DMS 273 (cell line): ENCODE results near the gene ACSM3.
"Not testable (repeated sequence)": the region's sequence is repeated elsewhere in the genome, so short reads cannot be mapped to it uniquely, and the experiment has no call there.

ENCODE experiments used
- DNase-seq: peaks from one replicate; lab custom pipeline; 2025; ENCODE audit not compliant: unreplicated experiment; lab: John Stamatoyannopoulos, UW

Gene ACSM3

DNA sequence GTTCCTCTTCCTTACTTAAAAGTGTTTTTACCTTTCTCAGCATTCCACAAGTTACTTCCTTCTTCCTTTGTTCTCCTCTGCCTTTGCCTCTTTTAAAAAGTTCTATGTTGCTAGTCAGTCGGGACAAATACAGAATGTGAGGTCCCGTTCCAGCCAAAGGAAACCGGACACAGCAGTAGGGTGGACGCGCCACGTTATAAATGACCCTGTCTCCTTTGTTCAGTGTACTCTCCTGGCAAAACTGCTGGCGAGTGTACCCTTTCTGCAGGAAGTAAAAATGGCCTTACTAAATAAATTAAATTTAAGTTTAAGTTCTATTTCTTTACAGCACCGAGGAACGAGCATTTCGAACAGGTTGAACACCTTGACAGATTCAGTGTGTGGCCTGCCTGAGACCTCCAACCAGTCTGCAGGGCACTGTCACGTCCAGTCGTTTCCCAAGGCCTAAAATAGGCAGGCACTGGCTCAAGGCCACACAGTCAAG lies 41.9 kb downstream of the ACSM3 start:
- DNase-seq: not testable (repeated sequence)

DNA sequence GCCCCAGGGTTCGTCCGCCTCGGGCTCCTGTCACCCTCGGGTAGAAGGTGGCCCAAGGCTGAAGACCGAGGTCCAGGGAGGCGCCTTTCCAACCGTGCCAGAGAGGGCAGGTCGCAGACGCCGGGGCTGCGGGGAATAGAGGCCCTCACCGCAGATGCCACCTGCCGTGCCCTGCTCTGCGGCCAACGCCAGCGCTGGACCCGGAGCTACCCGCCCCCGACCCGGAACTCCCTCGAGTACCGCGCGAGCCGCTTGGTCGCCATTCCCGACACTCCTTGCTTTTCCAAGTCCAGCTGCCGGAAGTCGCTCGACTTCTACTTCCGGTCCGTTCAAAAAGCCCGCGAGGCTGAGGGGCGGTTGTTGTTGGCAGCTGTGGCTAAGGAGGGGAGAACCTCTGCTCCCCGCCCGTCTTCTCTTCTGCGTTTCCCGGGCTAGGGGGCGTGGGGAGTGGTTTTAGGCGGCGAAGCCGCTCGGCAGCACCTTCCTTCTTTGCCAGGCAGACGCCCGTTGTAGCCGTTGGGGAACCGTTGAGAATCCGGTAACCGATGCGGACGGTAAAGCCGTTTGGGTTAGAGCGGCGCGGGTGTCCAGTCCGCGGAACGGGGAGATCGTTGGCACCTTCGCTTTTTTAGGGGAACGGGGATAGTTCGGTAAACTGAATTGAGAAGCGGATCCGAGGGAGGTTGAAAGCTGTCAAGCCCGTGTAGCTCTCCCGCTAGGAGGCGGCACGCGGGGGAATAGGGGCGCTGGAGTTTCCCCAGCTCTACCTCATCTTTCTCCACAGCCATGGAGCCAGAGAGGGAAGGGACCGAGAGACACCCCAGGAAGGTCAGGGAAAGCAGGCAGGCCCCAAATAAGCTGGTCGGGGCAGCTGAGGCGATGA lies 42.6 kb downstream of the ACSM3 start, which contains the start of the genes ERI2 and REXO5:
TSS of gene ERI2 (minus strand) at position 305 of the 883 bp plus-strand sequence. CDS start at position 263, 42 bp downstream.
TSS of gene REXO5 (plus strand) at position 360 of the 883 bp plus-strand sequence. CDS start at position 787, 427 bp downstream.
- peak; percentile 98 for DNase-seq

DNA sequence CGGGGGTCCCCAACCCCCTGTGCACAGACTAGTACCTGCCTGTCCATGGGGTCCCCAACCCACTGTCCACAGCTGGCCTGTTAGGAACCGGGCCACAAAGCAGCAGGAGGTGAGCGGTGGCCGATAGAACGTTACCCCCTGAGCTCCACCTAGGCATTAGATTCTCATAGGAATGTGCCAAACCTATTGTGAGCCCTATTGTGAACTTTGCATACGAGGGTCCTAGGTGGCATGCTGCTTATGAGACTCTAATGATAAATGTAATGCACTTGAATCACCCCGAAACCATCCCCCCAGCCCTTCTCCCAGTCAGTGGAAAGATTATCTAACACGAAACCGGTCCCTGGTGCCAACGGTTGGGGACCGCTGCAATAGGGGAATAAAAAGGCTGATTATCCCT lies 44.0 kb downstream of the ACSM3 start:
- DNase-seq: no peak

DNA sequence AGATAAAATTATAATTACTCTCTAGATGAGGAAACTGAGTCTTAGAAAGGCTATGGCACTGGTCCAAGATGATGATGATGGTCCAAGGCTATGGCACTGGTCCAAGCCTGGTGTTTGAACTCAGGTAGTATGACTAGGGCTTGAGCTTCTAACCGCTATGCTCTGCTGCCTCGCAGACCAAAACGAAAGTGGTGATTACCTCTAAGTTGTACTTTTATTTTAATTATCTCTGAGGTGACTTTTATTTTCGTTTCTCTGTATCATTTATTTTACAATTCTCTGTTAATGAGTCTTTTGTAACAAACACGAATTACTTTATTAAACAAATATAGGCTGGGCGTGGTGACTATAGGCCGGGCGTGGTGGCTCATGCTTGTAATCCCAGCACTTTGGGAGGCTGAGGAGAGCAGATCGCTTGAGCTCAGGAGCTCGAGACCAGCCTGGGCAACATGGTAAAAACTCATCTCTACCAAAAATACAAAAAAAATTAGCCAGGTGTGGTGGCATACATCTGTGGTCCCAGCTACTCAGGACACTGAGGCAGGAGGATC lies 48.1 kb downstream of the ACSM3 start:
- DNase-seq: no peak

DNA sequence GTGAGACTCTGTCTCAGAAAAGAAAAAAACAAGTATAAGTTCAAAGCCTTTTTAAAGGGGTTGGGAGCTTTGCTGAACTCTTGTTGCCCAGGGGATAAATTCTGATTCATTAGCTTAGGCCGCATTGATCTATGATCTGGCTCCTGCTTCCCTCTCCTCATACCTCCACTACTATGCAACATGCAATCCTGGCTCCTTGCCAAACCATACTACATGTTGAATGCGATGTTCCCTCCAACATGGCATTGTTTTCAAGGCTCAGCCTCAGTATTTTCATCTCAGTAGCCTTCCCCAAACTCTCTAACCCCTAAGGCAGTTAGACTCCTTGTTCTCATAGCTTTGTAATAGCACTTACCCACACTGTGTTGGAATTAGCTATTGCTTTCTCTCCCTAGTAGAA lies 48.7 kb downstream of the ACSM3 start:
- peak; percentile 4 for DNase-seq

DNA sequence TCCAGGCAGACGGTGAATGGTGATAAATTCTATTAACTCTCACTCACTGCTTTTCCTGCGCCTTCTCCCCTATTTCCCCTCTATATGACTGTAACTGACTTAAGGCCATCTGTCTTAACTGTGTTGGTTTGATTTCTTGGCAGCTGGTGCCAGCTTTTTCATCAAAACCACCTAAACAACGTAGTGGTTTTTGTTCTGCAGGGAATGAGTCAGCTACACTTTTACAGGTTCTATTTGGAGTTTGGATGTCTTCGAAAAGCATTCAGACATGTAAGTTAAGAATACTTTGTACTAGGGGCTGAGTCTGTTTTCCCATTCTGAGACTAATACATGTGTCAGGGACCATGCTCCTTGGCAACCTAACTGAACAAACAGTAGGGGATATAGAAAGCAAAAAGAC lies 51.0 kb downstream of the ACSM3 start:
- DNase-seq: peak; percentile 65

DNA sequence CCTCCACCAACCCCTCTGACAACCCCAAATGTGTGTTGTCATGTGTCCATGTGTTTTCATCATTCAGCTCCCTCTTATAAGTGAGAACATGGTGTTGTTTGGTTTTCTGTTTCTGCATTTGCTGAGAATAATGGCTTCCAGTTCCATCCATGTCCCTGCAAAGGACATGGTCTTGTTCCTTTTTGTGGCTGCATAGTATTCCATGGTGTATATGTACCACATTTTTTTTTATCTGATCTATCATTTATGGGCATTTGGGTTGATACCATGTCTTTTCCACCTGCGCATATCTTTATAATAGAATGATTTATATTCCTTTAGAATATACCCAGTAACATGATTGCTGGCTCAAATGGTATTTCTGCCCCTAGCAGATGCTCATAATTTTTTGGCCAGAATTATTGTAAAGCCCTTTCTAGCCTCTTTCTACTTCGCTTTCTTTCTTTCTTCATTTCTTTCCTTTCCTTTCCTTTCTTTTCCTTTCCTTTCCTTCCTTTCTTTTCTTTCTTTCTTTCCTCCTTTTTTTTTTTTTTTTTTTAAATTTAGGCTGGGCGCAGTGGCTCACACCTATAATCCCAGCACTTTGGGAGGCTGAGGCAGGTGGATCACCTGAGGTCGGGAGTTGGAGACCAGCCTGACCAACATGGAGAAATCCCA lies 55.2 kb downstream of the ACSM3 start:
- no peak for DNase-seq

DNA sequence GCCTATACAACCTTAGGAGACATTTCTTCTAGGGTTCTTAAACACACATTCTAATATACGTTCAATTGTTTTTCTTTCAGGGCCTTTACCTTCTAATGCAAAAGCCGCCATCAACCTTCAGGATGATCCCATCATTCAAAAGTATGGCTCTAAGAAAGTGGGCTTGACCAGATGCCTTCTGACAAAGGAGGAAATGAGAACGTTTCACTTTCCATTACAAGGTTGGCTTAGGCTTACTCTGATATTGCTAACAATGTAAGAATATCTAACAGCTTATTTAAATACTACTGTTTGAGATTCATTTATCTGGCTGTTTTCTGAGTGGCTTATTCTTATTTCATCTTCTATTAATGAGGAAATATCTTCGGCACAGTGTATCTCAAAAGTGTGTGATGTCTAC lies 57.9 kb downstream of the ACSM3 start:
- no peak for DNase-seq

DNA sequence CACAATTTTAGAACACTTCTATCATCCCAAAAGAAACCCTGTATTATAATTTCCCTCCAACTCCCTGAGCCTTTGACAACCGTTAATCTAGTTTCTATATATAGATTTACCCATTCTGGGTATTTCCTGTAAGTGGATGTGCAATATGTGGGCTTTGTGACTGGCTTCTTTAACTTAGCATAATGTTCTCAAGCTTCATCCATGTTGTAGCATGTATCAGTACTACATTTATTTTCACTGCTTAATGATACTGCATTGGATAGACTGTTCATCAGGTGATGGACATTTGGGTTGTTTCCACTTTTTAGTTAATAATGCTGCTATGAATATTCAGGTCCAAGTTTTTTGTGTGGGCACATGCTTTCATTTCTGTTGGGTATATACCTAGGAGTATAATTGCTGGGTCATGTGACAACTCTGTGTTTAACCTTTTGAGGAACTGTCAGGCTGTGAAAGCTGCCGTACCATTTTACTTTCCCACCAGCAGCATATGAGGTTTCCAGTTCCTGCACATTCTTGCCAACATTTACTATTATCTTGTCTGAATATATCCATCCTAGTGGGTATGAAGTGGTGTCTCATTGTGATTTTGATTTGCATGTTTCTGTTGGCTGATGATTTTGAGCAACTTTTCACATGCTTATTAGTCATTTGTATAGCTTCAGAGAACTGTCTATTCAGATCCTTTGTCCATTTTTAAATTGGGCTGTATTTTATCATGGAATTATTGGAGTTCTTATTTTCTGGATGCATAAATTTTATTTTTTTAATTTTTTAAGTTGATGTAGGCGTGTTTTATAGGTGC lies 58.9 kb downstream of the ACSM3 start:
- no peak for DNase-seq

DNA sequence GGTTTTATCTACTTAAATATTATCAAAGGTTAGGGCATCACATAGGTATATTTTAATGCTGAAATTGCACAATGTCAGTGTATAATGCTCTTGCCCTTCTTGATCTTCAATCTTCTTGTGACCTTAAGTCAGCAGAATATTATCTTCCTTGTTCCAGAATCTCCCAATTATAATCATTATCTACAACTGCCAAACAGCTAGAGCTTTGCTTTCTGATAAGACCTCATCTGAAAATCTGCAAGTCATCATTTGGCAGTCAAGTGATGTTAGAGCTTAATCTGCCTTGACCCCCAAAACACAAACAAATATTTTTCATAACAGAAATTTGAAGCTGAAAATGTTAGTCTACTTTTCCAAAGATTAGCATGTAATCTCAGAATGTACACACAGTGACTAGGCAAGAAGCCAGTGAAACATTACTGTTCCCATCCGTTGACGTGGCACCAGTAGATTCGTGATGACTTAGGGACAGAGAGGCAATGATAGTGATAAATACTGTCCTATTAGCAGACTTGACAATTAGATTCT lies 62.3 kb downstream of the ACSM3 start:
- DNase-seq: no peak

DNA sequence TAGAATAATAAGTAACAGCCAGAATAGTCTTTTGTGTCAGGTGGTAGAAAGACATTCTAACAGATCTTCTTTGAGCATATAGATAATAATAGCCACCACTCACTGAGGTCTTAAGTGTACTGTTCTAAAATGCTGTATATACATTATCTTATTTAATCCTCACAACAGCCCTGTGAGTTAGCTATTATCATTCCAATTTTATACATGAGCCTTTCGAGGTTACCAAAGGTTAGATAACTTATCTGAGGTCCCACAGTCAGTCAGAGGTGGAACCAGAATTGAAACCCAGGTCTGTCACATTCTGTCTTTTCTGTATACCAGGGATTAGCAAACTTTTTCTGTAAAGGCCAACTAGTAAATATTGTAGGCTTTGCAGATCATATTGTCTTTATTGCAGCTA lies 65.7 kb downstream of the ACSM3 start:
- DNase-seq: no peak

DNA sequence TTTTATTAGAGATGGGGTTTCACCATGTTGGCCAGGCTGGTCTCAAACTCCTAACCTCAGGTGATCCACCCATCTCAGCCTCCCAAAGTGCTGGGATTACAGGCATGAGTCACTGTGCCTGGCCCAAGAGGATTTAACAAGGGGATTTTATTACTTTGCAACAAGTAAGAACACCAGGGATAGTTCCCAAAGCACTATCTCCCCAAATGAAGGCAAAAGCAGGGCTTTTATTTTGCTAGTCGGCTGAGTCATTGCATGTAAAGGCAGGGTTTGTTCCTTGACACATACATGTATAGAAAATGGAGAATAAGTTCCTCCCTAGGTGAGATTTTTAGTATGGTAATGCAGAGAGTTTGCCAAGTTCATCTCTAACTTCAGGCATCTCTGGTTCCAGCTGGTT lies 66.6 kb downstream of the ACSM3 start:
- no peak for DNase-seq

DNA sequence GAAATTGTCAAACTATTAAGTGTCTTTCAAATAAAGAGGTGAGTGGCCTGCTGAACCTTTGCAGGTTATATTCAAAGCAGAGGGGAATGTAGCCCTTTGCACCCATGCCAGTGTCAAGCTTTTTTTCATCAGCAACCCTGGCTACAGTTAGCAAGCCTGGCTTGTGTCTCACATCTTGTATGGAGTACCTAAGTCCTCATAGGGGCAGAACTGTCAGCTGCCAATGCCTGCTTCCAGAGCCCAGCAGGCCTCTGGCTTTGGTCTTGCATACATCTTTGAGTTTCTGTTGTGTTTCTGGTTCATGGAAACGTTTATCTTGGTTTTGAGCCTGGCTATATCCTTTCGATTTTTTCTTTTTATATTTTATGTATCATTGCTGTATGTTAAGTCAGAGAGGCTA lies 69.3 kb downstream of the ACSM3 start:
- no peak for DNase-seq

DNA sequence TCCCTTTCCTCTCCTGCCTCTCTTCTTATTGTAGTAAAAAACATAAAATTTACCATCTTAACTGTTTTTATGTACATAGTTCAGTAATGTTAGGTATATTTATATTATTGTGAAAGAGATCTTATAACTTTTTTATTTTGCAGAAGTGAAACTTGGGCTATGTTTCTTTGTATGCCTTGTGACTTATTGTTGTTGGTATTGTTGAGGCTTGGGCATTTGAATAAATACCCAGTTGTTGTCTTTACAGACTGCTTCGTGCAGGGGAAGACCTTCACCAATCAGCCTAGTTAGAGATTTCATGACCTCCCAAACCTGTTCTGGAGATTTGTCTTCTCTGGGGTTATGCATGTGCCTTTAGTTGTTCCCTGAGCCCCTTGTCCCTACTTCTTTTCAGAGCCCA lies 74.4 kb downstream of the ACSM3 start:
- no peak for DNase-seq

DNA sequence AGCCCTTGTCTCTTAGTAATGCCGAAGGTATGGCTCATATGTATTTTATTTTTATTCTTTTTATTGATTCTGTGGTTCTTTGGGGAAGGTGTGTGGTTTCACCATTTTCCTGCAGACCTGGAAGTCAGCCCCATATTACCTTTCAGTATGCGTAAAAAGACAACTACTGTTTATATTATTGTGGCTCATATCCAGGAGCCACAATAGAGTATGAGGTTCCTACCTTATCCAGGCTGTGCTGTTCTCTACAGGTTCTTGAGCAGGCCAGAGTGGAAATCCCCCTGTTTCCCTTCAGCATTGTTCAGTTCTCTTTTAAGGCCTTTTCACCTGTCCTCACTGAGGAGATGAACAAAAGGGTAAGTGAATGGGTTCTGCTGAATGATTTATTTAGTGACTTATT lies 75.7 kb downstream of the ACSM3 start:
- DNase-seq: no peak

DNA sequence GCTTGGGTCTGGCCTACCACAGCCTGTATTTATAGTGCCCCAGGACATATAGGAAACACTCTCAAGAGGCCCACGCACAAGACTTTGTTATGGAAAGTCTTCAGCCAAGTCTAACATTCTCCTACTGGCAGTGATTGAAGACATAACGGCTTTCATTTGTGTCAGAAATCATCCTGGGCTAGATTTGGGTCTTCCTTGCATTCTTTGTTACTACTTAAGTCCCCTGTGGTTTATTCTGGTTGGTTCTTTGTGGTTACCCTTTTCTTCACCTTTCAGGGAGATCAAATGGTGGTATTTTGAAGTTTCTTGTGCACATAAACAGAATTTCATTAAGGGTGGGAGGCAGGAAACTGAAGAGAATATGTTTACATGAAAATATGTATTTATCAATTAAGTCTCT lies 80.2 kb downstream of the ACSM3 start:
- no peak for DNase-seq

DNA sequence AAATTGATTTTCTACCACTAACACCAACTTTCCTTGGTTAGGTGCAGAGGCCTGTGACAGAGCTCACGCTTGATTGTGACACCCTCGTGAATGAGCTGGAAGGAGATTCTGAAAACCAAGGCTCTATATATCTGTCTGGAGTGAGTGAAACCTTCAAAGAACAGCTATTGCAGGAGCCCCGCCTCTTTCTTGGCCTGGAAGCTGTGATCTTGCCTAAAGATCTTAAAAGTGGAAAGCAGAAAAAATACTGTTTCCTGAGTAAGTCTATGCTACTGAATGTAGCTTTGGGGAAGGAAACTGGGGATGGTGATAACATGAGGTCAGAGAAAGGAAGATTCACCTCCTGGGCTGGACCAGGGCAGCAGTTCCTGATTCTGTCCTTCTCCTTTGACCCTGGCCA lies 80.8 kb downstream of the ACSM3 start:
- DNase-seq: no peak

DNA sequence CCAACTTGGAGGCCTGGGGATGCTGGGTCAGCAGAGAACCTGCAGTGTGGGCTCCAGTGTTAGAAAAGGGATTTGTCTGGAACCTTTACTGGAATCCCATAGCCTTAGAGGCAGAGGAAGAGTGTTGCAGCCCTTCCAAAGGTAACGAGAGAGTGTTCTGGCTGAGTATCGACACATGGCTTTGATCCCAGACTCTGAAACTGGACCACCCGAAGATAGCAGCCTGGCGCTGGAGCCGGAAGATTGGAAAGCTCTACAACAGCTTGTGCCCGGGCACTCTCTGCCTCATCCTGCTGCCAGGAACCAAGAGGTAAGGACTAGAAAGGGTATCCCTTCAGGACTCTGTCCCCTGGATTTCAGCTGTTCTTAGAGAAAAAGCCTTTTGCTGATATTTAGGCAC lies 82.2 kb downstream of the ACSM3 start:
- no peak for DNase-seq

DNA sequence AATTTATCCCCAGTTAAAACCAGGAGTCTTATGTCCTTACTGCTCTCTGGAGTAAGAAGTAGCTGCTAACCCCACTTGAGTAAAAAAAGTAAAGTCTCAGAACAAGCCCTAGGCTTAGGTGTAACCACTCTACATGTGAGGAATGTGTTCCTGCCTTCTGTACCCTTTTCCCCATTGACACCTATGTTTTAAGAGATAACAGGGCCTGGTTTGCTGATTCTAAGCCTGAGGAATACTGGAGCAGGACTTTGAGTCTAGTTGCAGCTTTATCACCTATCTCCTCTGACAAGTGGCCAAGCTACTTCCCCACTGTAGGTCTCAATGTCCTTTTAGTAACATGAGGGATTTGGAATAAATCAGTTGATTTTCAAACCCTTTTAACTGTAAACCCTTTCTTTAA lies 82.7 kb downstream of the ACSM3 start:
- no peak for DNase-seq
